Measurements from ENCODE around the gene CACNB2.

DNA sequence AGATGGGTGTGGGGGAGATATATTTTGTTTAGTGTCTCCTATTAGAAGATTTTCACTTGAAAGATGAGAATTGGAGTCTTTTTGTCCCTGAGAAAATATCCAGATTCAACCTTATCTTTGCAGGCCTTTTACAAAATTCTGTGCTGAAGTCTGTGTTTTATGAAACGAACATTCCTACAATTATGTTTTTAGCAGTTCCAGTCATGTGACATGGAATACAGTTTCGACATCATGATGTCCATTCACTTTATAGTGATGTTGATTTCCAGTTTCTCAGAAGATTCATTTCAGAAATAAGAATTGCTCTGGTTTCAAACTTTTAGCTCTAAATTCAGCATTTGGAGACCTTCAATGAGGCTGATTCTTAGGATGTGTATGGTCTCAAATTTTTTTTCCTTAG is 54.4 kb downstream of the CACNB2 start:
- TF ChIP-seq, protein P1, sequence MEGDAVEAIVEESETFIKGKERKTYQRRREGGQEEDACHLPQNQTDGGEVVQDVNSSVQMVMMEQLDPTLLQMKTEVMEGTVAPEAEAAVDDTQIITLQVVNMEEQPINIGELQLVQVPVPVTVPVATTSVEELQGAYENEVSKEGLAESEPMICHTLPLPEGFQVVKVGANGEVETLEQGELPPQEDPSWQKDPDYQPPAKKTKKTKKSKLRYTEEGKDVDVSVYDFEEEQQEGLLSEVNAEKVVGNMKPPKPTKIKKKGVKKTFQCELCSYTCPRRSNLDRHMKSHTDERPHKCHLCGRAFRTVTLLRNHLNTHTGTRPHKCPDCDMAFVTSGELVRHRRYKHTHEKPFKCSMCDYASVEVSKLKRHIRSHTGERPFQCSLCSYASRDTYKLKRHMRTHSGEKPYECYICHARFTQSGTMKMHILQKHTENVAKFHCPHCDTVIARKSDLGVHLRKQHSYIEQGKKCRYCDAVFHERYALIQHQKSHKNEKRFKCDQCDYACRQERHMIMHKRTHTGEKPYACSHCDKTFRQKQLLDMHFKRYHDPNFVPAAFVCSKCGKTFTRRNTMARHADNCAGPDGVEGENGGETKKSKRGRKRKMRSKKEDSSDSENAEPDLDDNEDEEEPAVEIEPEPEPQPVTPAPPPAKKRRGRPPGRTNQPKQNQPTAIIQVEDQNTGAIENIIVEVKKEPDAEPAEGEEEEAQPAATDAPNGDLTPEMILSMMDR (IDR thresholded peaks at IDR 0.05; ENCODE audit: poor library complexity), result no peak
- TF ChIP-seq EZH2 (IDR thresholded peaks at IDR 0.05; ENCODE audit: borderline replicate concordance), result no peak

Data from hepatocyte (in vitro differentiated cells).